HepG2 (cell line): Measurements from ENCODE around the gene TPI1. TPM values are rescaled to one million over a fixed set of nuclear protein-coding genes. Genes with fewer than 3 reads are reported as not detected.

Experiments used
- ATAC-seq: fragments of 200-7000 bp; cut with Tn5 transposase; 3 replicates; pipeline ENCODE4 v1.9.1; 2020; ENCODE audit warnings: mild to moderate bottlenecking, moderate library complexity
- BruUV-seq: library from RNA; stranded (reverse); fragments of 400-500 nt; replicated peaks from 2 replicates; lab custom pipeline; 2021; lab: Mats Ljungman, UMichigan
- CTCF ChIA-PET: fragments of 300-600 bp; formaldehyde crosslinking; extraction: SDS; loops from one replicate; lab custom pipeline; 2021; ENCODE audit warnings: low total read pairs, inconsistent platforms, low intra/inter-chr PET ratio; lab: Yijun Ruan, JAX
- POLR2A ChIA-PET: fragments of 350-600 bp; sonication (Branson Sonifier 250); formaldehyde crosslinking; loops from one replicate; lab custom pipeline; 2020; ENCODE audit warnings: antibody characterized with exemption, inconsistent platforms; lab: Yijun Ruan, JAX
- DNase-seq: peaks from one replicate; pipeline ENCODE4 v3.0.0-alpha.2; 2015; ENCODE audit warnings: low spot score
- FAIRE-seq: peaks from 3 replicates; lab custom pipeline; 2011; peaks lifted over from hg19 to GRCh38; lab: Jason Lieb, UNC
- H2AFZ ChIP-seq: one replicate; pipeline ENCODE4 v1.6.1; 2011; ENCODE audit warnings: low read length, inconsistent platforms
- H3K27ac ChIP-seq: fragments of 300-600 bp; 3 replicates; pipeline ENCODE4 v1.8.0; 2011; ENCODE audit warnings: mixed run types, mild to moderate bottlenecking, mixed read lengths, low read length, inconsistent platforms; ENCODE audit not compliant: insufficient read depth; ENCODE audit errors: extremely low read length
- H3K27me3 ChIP-seq, 2 experiments: fragments of 200-600 bp in 1 of 2; 2 replicates in 1 of 2; 3 replicates in 1 of 2; pipeline versions ENCODE4 v1.6.0 to v1.8.0; 2011; ENCODE audit warnings: low read length in 2 of 2, mild to moderate bottlenecking in 2 of 2, moderate library complexity in 2 of 2, inconsistent platforms in 1 of 2; ENCODE audit not compliant: insufficient read depth in 2 of 2, control insufficient read depth in 1 of 2
- H3K36me3 ChIP-seq, 2 experiments: fragments of 200-600 bp in 1 of 2; replicated peaks in 1 of 2; 2 replicates in 1 of 2; 3 replicates in 1 of 2; pipeline versions ENCODE4 v1.5.1 to v1.8.0; 2011; ENCODE audit warnings: low read length in 2 of 2, inconsistent platforms in 1 of 2; ENCODE audit not compliant: insufficient read depth in 2 of 2, control insufficient read depth in 1 of 2
- H3K4me1 ChIP-seq: 2 replicates; pipeline ENCODE4 v1.5.1; 2012; ENCODE audit warnings: low read length, inconsistent platforms; ENCODE audit not compliant: insufficient read depth
- H3K4me2 ChIP-seq: 2 replicates; pipeline ENCODE4 v1.6.0; 2011; ENCODE audit warnings: low read depth, low read length, inconsistent platforms
- H3K4me3 ChIP-seq, 3 experiments: fragments of 200-600 bp in 1 of 3; sonication (generic), shearing (Covaris generic) in 1 of 3; replicated peaks in 1 of 3; 2 replicates each; pipeline ENCODE4 v1.5.1; 2011 to 2016; ENCODE audit warnings: low read length in 3 of 3, inconsistent platforms in 2 of 3, low read depth in 2 of 3, mild to moderate bottlenecking in 2 of 3, control low read depth in 1 of 3, mixed read lengths in 1 of 3; ENCODE audit not compliant: insufficient read depth in 1 of 3
- H3K79me2 ChIP-seq: one replicate; pipeline ENCODE4 v1.6.1; 2011; ENCODE audit warnings: low read length, inconsistent platforms; ENCODE audit not compliant: insufficient read depth
- H3K9ac ChIP-seq: 2 replicates; pipeline ENCODE4 v1.6.0; 2011; ENCODE audit warnings: mild to moderate bottlenecking, low read depth, low read length, inconsistent platforms; ENCODE audit not compliant: insufficient read depth
- H3K9me3 ChIP-seq: 2 replicates; pipeline ENCODE4 v1.5.1; 2012; ENCODE audit warnings: mild to moderate bottlenecking, low read length
- H4K20me1 ChIP-seq: 2 replicates; pipeline ENCODE4 v1.6.0; 2011; ENCODE audit warnings: inconsistent platforms, mild to moderate bottlenecking, low read length, moderate library complexity; ENCODE audit not compliant: insufficient read depth
- POLR2A ChIP-seq, 2 experiments: IDR thresholded peaks; 2 replicates each; pipeline ENCODE4 v1.6.1; 2011; ENCODE audit warnings: low read depth in 2 of 2, low read length in 2 of 2, mild to moderate bottlenecking in 1 of 2, moderate library complexity in 1 of 2; ENCODE audit not compliant: insufficient read depth in 1 of 2
- RBM39 ChIP-seq: fragments of 200-400 bp; formaldehyde crosslinking; IDR thresholded peaks from one replicate; pipeline ENCODE4 v1.6.1; 2018; ENCODE audit warnings: antibody characterized with exemption, mild to moderate bottlenecking, low read depth, low read length; ENCODE audit not compliant: poor library complexity, severe bottlenecking
- SNAPC5 ChIP-seq: sonication (generic); formaldehyde crosslinking; IDR thresholded peaks from 2 replicates; pipeline ENCODE4 v1.8.1; 2023; ENCODE audit warnings: mild to moderate bottlenecking, missing genetic modification reagents, borderline replicate concordance
- THYN1 ChIP-seq: sonication (generic); formaldehyde crosslinking; IDR thresholded peaks from 2 replicates; pipeline ENCODE4 v1.8.1; 2023; ENCODE audit warnings: low read depth, mild to moderate bottlenecking, moderate library complexity, missing genetic modification reagents, borderline replicate concordance
- ZNF496 ChIP-seq: sonication (generic); formaldehyde crosslinking; IDR thresholded peaks from 2 replicates; pipeline ENCODE4 v1.8.1; 2023; ENCODE audit warnings: mild to moderate bottlenecking, moderate library complexity, missing genetic modification reagents; ENCODE audit not compliant: insufficient replicate concordance
- ZNF784 ChIP-seq: sonication (generic); formaldehyde crosslinking; IDR thresholded peaks from 2 replicates; pipeline ENCODE4 v1.5.1; 2020; ENCODE audit warnings: missing genetic modification reagents, mild to moderate bottlenecking, borderline replicate concordance
- ZNF83 ChIP-seq: sonication (generic); formaldehyde crosslinking; IDR thresholded peaks from 2 replicates; pipeline ENCODE4 v1.4.0; 2020; ENCODE audit warnings: missing genetic modification reagents, mild to moderate bottlenecking, borderline replicate concordance
- WGBS: methylation state at CpG from one replicate; pipeline ENCODE4 v1.1.6; 2017; ENCODE audit warnings: low lambda C conversion rate; 5-methylcytosine and 5-hydroxymethylcytosine counted together
- in situ Hi-C: cut with HindIII; loops from 2 replicates; pipeline ENCODE4 v1.10.0; 2017; ENCODE audit warnings: low pct_unique_long_range_greater_than_20kb; ENCODE audit not compliant: extremely low pct_ligation_motif_present
- intact Hi-C: fragments of 100-400 bp; cut with micrococcal nuclease; formaldehyde crosslinking; loops from one replicate; pipeline ENCODE4 v1.10.0; 2022; ENCODE audit not compliant: unreplicated experiment
- polyA plus RNA-seq, 8 experiments: library from polyadenylated mRNA; depleted of rRNA in 3 of 8; stranded (reverse) in 7 of 8; unstranded in 1 of 8; fragments of >200 nt; fragmentation: Illumina TruSeq in 4 of 8; extraction: Trizol in 4 of 8; gene quantifications; 2 replicates each; pipeline versions ENCODE4 v1.2.1 to v1.2.3, GENCODE V29; 2011 to 2016; ENCODE audit warnings: low read depth in 4 of 8, missing spikeins in 1 of 8, mixed read lengths in 1 of 8; ENCODE audit not compliant: insufficient read depth in 1 of 8
- total RNA-seq, 5 experiments: library from RNA; depleted of rRNA; stranded (reverse); fragments of >200 nt; fragmentation: Illumina TruSeq; extraction: Trizol; gene quantifications; 2 replicates each; pipeline ENCODE4 v1.2.3, GENCODE V29; 2016; ENCODE audit warnings: low read depth in 1 of 5

TPI1 gene
- total and polyA plus RNA-seq, 2 of the 13 experiments (the other 11 are each of a cell fraction or from before 2014, with no cell fraction given): 945 to 2,535 TPM

GRCh38 chr12:6820166-6820565, 47.2 kb upstream of the TPI1 start:
- DNase-seq (no peak), FAIRE-seq (no peak), ATAC-seq (peak; percentile 3; the same call in 2 of the 3 replicates)
- no peaks in the 10 kb centered on the region for H4K20me1 ChIP-seq
- TF ChIP-seq SNAPC5 (CRISPR knock-in tag): no peak
- no peak for TF ChIP-seq ZNF496 (CRISPR knock-in tag)
- no peak for TF ChIP-seq ZNF83
- TF ChIP-seq POLR2A (IDR thresholded peaks at IDR 0.05; ENCODE audit: insufficient read depth in 1 of 2, low read depth in 2 of 2, low read length in 2 of 2): peak in 1 of 2 experiments; percentile 27; a peak in 1 of 4 replicates
- H3K36me3 ChIP-seq: no peaks in the 10 kb centered on the region
- no peak overlapping the region for H3K4me2 ChIP-seq
- H3K4me1 ChIP-seq: peaks cover 42% of the 10 kb centered on the region
- POLR2A ChIA-PET: no interaction called here
- no TSS peak for BruUV-seq
- no peak overlapping the region for H3K27ac ChIP-seq
- CTCF ChIA-PET: no interaction called here
- H2AFZ ChIP-seq: no peak overlapping the region
- intact Hi-C loops (loop anchor here (10.0 kb wide), 1 partner anchor 205 kb away; no protein-coding TSS in a partner anchor), in situ Hi-C loops (no loop called here)
- WGBS: 70% methylated on average over 2 of the region's 5 CpGs
- H3K79me2 ChIP-seq: no peaks in the 10 kb centered on the region
- no peak overlapping the region for H3K9ac ChIP-seq
- H3K9me3 ChIP-seq: no peaks in the 10 kb centered on the region
- H3K27me3 ChIP-seq: peaks cover 7 to 34% of the 10 kb centered on the region in 2 experiments; a peak in 4 of 5 replicates
- H3K4me3 ChIP-seq: no peak overlapping the region

- H3K27me3 ChIP-seq: peaks cover 5 to 29% of the 10 kb centered on the region in 2 experiments; a peak in 4 of 5 replicates
- no peak within 1 kb of the TSS for H2AFZ ChIP-seq
- DNase-seq (no peak), ATAC-seq (peak; percentile 32), FAIRE-seq (no peak)
- H3K4me3 ChIP-seq: peak within 1 kb of the TSS in 2 of 3 experiments; percentile 45 to 60; a peak in 3 of 6 replicates
- H3K79me2 ChIP-seq: no peaks in the 10 kb centered on the region
- peak within 1 kb of the TSS; percentile 31; the same call in 1 of the 2 replicates for H3K9ac ChIP-seq
- CTCF ChIA-PET: no interaction called here
- intact Hi-C loops (loop anchor here (10.0 kb wide), 1 partner anchor 207 kb away; no protein-coding TSS in a partner anchor), in situ Hi-C loops (no loop called here)
- no peaks in the 10 kb centered on the region for H3K9me3 ChIP-seq
- peaks cover 42% of the 10 kb centered on the region for H3K4me1 ChIP-seq
- POLR2A ChIA-PET: interaction anchor here (0.8 to 2.0 kb wide), 3 partner anchors 8 to 69 kb away, joined by 3 to 13 read pairs (median 4); partner anchors contain the start of gene MLF2
- no TSS peak for BruUV-seq
- H3K27ac ChIP-seq: no peak within 1 kb of the TSS
- WGBS: 6% methylated on average over 23 of the region's 28 CpGs
- H4K20me1 ChIP-seq: no peaks in the 10 kb centered on the region
- H3K36me3 ChIP-seq: no peaks in the 10 kb centered on the region
- H3K4me2 ChIP-seq: peak within 1 kb of the TSS; percentile 72
- TF ChIP-seq THYN1 (CRISPR knock-in tag) (no peak), RBM39 (no peak), ZNF784 (CRISPR knock-in tag) (peak; percentile 27; the same call in 1 of the 2 replicates)
Observed at GRCh38 chr12:6821591-6822425, 45.5 kb upstream of the TPI1 start, which contains the start of gene GPR162. TSS of gene GPR162 (plus strand) at chr12:6821821. CDS start at chr12:6823899, 2,078 bp downstream.
